GM12872 (cell line): ENCODE data around the gene EXOC3L1.

Source experiments
- TF ChIP-seq, protein P1 (sequence below): IDR thresholded peaks from 3 replicates; pipeline ENCODE4 v1.5.1; 2011; ENCODE audit warnings: low read depth, mild to moderate bottlenecking, low read length, moderate library complexity; ENCODE audit not compliant: insufficient read depth

EXOC3L1 gene

DNA sequence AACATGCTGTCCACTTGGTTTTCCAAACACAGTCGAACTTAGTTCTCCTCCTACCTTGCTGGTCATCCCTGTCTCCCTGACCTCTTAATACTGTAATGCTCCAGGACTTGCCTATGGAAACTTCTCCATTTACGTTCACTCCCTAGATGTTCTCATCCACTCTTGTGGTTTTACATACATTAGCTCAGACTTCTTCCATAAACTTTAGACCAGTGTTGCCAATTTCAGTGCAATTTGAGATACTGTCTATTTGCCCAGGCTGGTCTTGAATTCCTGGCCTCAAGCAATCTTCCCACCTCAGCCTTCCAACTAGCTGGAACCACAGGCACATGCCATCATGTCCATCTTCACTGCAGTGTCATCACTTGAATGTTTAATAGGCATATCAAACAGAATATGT is 7.6 kb downstream of the EXOC3L1 start:
- TF ChIP-seq, protein P1, sequence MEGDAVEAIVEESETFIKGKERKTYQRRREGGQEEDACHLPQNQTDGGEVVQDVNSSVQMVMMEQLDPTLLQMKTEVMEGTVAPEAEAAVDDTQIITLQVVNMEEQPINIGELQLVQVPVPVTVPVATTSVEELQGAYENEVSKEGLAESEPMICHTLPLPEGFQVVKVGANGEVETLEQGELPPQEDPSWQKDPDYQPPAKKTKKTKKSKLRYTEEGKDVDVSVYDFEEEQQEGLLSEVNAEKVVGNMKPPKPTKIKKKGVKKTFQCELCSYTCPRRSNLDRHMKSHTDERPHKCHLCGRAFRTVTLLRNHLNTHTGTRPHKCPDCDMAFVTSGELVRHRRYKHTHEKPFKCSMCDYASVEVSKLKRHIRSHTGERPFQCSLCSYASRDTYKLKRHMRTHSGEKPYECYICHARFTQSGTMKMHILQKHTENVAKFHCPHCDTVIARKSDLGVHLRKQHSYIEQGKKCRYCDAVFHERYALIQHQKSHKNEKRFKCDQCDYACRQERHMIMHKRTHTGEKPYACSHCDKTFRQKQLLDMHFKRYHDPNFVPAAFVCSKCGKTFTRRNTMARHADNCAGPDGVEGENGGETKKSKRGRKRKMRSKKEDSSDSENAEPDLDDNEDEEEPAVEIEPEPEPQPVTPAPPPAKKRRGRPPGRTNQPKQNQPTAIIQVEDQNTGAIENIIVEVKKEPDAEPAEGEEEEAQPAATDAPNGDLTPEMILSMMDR: no peak

DNA sequence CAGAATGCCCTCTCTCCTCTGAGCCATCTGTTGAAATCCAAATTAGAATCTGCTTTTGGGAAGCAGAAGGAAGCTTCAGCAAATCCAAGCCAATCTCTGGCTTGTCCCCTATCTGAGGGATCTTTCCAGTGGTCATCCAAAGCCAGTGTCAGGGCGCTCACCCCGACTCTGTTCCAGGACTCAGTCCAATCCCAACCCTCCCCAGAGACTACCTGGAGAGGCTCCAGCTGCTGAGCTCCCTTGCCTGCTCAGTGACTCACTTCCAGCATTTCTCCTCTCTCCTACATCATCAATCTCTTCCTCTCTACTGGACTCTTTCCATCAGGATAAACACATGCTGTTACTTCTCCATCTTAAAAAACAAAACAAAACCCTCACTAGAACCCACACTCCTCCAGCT is 8.6 kb downstream of the EXOC3L1 start:
- TF ChIP-seq, protein P1: no peak

DNA sequence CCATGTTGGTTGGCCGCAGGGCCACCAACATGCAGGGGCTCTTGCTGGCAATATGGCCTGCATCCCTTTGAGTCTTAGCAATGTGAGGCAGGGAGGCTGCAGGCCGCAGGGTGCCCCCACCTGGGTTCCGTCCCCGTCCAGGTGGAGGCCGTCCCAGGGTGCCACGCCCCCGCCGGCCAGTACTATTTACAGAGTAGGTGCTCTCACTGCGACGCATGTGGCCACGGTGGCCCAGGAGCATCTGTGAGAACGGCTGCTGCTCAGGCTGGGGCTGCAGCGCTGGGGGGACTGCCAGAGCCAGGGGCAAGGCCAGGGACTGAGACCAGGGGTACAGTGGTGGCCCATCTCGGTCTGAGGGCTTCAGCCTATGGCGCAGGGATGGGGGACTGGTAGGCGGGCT is 9.8 kb downstream of the EXOC3L1 start:
- TF ChIP-seq, protein P1: no peak

DNA sequence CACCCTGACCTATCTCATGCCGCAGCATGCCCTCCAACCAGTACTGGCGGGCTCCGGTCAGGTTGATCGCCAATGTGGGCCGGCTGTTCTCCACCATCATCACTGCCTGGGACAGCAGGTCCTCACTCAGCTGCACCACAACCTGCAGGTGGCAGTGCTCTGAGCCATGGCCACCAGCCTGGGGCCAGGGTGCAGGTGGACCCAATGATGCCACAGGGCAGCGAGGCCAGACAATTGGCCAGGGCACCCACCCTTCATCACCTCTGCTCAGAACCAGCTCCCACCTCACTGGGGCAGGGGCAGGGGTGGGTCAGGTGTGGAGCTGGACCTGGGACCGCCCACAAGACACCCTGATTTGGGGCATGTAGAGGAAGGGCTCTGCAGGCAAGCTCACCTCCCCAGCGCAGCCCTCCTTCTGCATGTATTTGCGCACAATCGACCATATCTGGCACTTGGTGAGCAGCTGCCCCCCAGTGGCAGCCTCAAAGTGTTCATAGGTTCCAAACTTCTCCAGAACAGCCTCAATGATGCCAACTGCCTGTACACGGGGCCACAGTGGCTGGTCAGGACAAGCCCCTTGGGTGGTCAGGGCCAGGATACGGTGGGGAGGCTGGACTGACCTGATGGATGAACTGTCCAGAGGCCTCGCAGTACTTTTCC is 10.4 kb downstream of the EXOC3L1 start:
- TF ChIP-seq, protein P1: peak; percentile 42

DNA sequence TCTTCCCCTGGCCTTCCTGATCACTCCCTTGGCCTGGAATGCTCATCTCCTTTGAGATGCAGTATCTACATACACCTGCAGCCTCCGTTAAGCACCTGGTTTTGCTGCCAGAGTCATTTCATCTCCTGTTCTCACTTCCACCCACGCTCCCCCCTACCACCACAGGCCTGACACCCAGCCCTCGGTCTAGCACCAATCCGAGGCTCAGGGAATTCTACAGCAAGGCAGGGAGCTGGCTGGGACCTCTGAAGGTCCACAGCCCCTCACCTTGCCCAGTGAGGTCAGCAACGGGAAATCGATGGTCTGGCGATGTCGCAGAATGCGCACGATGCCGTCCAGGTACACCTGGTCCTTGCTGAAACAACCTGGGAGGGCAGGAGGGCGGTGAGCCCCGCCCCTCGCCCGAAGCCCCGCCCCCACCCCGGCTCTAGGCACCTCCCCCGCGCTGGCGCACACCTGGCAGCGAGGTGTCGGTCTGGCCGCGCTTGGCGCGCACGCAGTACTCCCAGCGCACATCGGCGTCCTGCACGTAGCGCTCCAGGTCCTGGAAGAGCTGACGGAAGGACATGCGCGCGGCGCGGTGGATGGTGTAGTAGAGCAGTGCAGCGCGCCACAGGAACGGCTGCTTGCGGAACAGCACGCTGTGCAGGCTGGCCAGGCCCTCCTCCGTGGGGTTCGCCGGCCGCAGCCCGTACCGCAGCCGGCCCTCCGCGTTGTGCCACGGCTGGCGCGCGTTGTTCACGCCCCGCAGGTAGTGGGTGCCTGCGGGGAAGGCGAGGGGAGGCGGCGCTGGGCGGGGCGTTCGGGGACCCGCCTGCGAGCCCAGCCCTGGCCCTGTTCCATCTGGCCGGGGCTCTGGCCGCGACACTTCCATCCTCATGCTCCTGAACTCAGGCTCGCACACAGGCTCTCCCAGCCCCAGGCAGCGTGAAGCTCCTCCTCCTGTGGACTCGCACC is 11.9 kb downstream of the EXOC3L1 start:
- TF ChIP-seq, protein P1: no peak

DNA sequence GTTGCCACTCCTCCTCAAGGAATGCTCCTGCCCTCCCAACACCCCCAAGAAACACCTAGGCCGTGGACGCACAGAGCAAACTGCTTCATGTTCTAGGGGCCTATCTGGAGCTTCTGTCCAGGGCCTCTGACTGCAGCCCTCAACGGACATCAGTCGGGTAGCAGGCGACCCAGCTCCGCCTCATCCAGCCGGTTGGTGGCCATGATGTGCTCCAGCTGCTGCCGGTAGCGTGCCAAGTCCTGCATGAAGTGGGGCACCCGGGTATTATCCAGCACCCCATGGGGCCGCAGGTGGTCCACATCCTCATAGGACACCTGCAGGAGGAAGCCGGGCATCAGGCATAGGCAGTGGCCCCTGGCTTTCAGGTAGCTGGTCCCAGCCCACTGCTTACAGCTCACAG is 13.3 kb downstream of the EXOC3L1 start:
- TF ChIP-seq, protein P1: no peak

DNA sequence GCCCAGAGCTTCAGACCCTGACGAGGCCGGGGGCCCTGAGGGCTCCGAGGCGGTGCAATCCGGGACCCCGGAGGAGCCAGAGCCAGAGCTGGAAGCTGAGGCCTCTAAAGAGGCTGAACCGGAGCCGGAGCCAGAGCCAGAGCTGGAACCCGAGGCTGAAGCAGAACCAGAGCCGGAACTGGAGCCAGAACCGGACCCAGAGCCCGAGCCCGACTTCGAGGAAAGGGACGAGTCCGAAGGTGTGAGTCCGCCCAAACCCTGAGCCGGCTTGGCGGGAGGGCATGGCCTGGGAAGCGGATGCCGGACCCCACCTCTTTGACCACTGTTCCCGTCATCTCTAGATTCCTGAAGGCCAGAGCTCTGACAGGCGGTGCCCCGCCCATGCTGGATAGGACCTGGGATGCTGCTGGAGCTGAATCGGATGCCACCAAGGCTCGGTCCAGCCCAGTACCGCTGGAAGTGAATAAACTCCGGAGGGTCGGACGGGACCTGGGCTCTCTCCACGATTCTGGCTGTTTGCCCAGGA is 15.2 kb downstream of the EXOC3L1 start:
- TF ChIP-seq, protein P1: no peak
